A549 (cell line): ENCODE data around the gene SNX11. TPM values are rescaled to one million over a fixed set of nuclear protein-coding genes. Genes with fewer than 3 reads are reported as not detected.

Experiments used
- ATAC-seq, 2 experiments: fragments of 200-7000 bp in 1 of 2; fragments of >200 bp in 1 of 2; cut with Nextera tagmentation in 1 of 2; cut with Tn5 transposase in 1 of 2; 3 replicates each; pipeline versions ENCODE4 v1.8.0 to v1.9.1; 2018 to 2020; ENCODE audit warnings: mild to moderate bottlenecking in 1 of 2, moderate library complexity in 1 of 2
- CTCF ChIA-PET: fragments of 300-600 bp; sonication (Branson Sonifier 250); formaldehyde crosslinking; extraction: SDS; loops from one replicate; lab custom pipeline; 2021; ENCODE audit warnings: antibody characterized with exemption, inconsistent platforms; lab: Yijun Ruan, JAX
- POLR2A ChIA-PET: fragments of 350-600 bp; formaldehyde crosslinking; extraction: SDS; loops from one replicate; lab custom pipeline; 2021; ENCODE audit warnings: antibody characterized with exemption, inconsistent platforms; lab: Yijun Ruan, JAX
- DNase-seq, 2 experiments: peaks; one replicate each; pipeline versions ENCODE4 v3.0.0 to v3.0.0-alpha.2; 2011 to 2016; ENCODE audit warnings: low read depth in 1 of 2, low spot score in 1 of 2
- FAIRE-seq: peaks from 2 replicates; lab custom pipeline; 2011; peaks lifted over from hg19 to GRCh38; lab: Jason Lieb, UNC
- H3K27ac ChIP-seq, 2 experiments: fragments of >200 bp; sonication (Bioruptor Twin); formaldehyde crosslinking; 3 replicates each; pipeline ENCODE4 v1.5.1; 2016 to 2017
- H3K4me1 ChIP-seq: fragments of >200 bp; sonication (Bioruptor Twin); formaldehyde crosslinking; 3 replicates; pipeline ENCODE4 v1.6.1; 2016
- H3K4me2 ChIP-seq: fragments of >200 bp; sonication (Bioruptor Twin); formaldehyde crosslinking; 3 replicates; pipeline ENCODE4 v1.6.1; 2016
- H3K4me3 ChIP-seq: fragments of >200 bp; sonication (Bioruptor Twin); formaldehyde crosslinking; 3 replicates; pipeline ENCODE4 v1.5.1; 2016
- H3K9me3 ChIP-seq: fragments of >200 bp; sonication (Bioruptor Twin); formaldehyde crosslinking; 3 replicates; pipeline ENCODE4 v1.6.1; 2016
- POLR2A ChIP-seq: IDR thresholded peaks from 2 replicates; pipeline ENCODE4 v1.6.1; 2012; ENCODE audit warnings: mild to moderate bottlenecking, low read length
- ZFP36 ChIP-seq: fragments of 450-650 bp; IDR thresholded peaks from 2 replicates; pipeline ENCODE4 v1.6.1; 2014; ENCODE audit warnings: borderline replicate concordance; ENCODE audit not compliant: partially characterized antibody
- WGBS: methylation state at CpG from one replicate; pipeline ENCODE4 v1.1.6; 2017; ENCODE audit errors: missing lambda C conversion rate; 5-methylcytosine and 5-hydroxymethylcytosine counted together
- polyA plus RNA-seq, 4 experiments: library from polyadenylated mRNA; depleted of rRNA in 3 of 4; stranded (reverse); fragments of >200 nt; fragmentation: RNase III in 1 of 4; extraction: RNeasy Plus Mini Kit Qiagen cat#74134 plus additional on column Dnase treatment in 1 of 4; gene quantifications; 2 replicates in 3 of 4; 3 replicates in 1 of 4; pipeline ENCODE4 v1.2.3, GENCODE V29; 2011 to 2017
- small RNA-seq, 6 experiments: library from RNA; depleted of rRNA; stranded (forward); fragments of <200 nt; gene quantifications; one replicate each; pipeline ENCODE3, GENCODE V24; 2012
- TF ChIP-seq, protein P1 (sequence below): fragments of 250-450 bp; sonication (Bioruptor Pico); IDR thresholded peaks from 2 replicates; pipeline ENCODE4 v1.5.0; 2020; ENCODE audit warnings: low read depth, mild to moderate bottlenecking, moderate library complexity
- TF ChIP-seq, protein P2 (sequence below): fragments of >200 bp; sonication (Bioruptor Twin); formaldehyde crosslinking; IDR thresholded peaks from 2 replicates; pipeline ENCODE4 v1.6.1; 2016

The SNX11 gene
- polyA plus RNA-seq, 2 of the 4 experiments (the other 2 are of a cell fraction) = 22.3 to 28.4 TPM

- H3K4me2 ChIP-seq = no peak overlapping the region
- TF ChIP-seq, protein P1, sequence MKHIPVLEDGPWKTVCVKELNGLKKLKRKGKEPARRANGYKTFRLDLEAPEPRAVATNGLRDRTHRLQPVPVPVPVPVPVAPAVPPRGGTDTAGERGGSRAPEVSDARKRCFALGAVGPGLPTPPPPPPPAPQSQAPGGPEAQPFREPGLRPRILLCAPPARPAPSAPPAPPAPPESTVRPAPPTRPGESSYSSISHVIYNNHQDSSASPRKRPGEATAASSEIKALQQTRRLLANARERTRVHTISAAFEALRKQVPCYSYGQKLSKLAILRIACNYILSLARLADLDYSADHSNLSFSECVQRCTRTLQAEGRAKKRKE (CRISPR knock-in tag) = no peak
- TF ChIP-seq ZFP36 = no peak
- TF ChIP-seq, protein P2, sequence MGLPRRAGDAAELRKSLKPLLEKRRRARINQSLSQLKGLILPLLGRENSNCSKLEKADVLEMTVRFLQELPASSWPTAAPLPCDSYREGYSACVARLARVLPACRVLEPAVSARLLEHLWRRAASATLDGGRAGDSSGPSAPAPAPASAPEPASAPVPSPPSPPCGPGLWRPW = no peak
- no peak for TF ChIP-seq POLR2A
- CTCF ChIA-PET = interaction anchor here (0.6 to 1.3 kb wide), 3 partner anchors 18 to 204 kb away, joined by 3 to 6 read pairs (median 3); no protein-coding TSS in a partner anchor
- no peak overlapping the region for H3K27ac ChIP-seq
- no peaks in the 10 kb centered on the region for H3K4me1 ChIP-seq
- DNase-seq (no peak), FAIRE-seq (peak; percentile 43), ATAC-seq (no peak)
- POLR2A ChIA-PET = no interaction called here
- no peaks in the 10 kb centered on the region for H3K9me3 ChIP-seq
- 81% methylated on average over 1 of the region's 1 CpG for WGBS
- H3K4me3 ChIP-seq = no peak overlapping the region
Measured at GRCh38 chr17:48169926-48170325, 62.4 kb downstream of the SNX11 start.

Small RNA genes within 50 kb of the gene (small RNA-seq; reads per million reads assigned to genes)
- gene AC004477.2 = 0 reads per million in 6 experiments
- 0 reads per million in 6 experiments for gene MIR1203
- gene RNU6-1201P = 0 to 0.69 (median 0.29) reads per million in 6 experiments

Other genes starting within 250 kb of the SNX11 start
- gene SP2, start 211.5 kb upstream of the SNX11 start, polyA plus RNA-seq (2011; rRNA removed) = 6.2 and 8.0 TPM in 2 replicates
- 10.5 to 13.4 TPM (median 11.6 TPM) in 3 replicates for gene SP2, start 211.5 kb upstream of the SNX11 start, polyA plus RNA-seq (2017; fragmentation: RNase III; extraction: RNeasy Plus Mini Kit Qiagen cat#74134 plus additional on column Dnase treatment)
- gene PNPO, start 166.2 kb upstream of the SNX11 start, polyA plus RNA-seq (2011; rRNA removed) = 40.8 and 43.4 TPM in 2 replicates
- 28.7 to 29.8 TPM (median 29.5 TPM) in 3 replicates for gene PNPO, start 166.2 kb upstream of the SNX11 start, polyA plus RNA-seq (2017; fragmentation: RNase III; extraction: RNeasy Plus Mini Kit Qiagen cat#74134 plus additional on column Dnase treatment)
- gene PRR15L, start 149.9 kb upstream of the SNX11 start, polyA plus RNA-seq (2011; rRNA removed) = 2.2 and 3.7 TPM in 2 replicates
- 0.88 to 1.6 TPM (median 1.1 TPM) in 3 replicates for gene PRR15L, start 149.9 kb upstream of the SNX11 start, polyA plus RNA-seq (2017; fragmentation: RNase III; extraction: RNeasy Plus Mini Kit Qiagen cat#74134 plus additional on column Dnase treatment)
- gene CDK5RAP3, start 136.7 kb upstream of the SNX11 start, polyA plus RNA-seq (2011; rRNA removed) = 124 and 179 TPM in 2 replicates
- 135 to 165 TPM (median 164 TPM) in 3 replicates for gene CDK5RAP3, start 136.7 kb upstream of the SNX11 start, polyA plus RNA-seq (2017; fragmentation: RNase III; extraction: RNeasy Plus Mini Kit Qiagen cat#74134 plus additional on column Dnase treatment)
- 19.1 and 19.3 TPM in 2 replicates for gene COPZ2, start 70.0 kb upstream of the SNX11 start, polyA plus RNA-seq (2011; rRNA removed)
- gene COPZ2, start 70.0 kb upstream of the SNX11 start, polyA plus RNA-seq (2017; fragmentation: RNase III; extraction: RNeasy Plus Mini Kit Qiagen cat#74134 plus additional on column Dnase treatment) = 10.6 to 11.0 TPM (median 10.9 TPM) in 3 replicates
- 241 and 283 TPM in 2 replicates for gene NFE2L1, start 59.4 kb upstream of the SNX11 start, polyA plus RNA-seq (2011; rRNA removed)
- 104 to 111 TPM (median 108 TPM) in 3 replicates for gene NFE2L1, start 59.4 kb upstream of the SNX11 start, polyA plus RNA-seq (2017; fragmentation: RNase III; extraction: RNeasy Plus Mini Kit Qiagen cat#74134 plus additional on column Dnase treatment)
- gene CBX1, start 6.3 kb upstream of the SNX11 start, polyA plus RNA-seq (2011; rRNA removed) = 69.6 and 84.4 TPM in 2 replicates
- gene CBX1, start 6.3 kb upstream of the SNX11 start, polyA plus RNA-seq (2017; fragmentation: RNase III; extraction: RNeasy Plus Mini Kit Qiagen cat#74134 plus additional on column Dnase treatment) = 155 to 173 TPM (median 170 TPM) in 3 replicates